CD8-positive, alpha-beta memory T cell (primary cell): ENCODE measurements around the gene SPATA33. TPM values are rescaled to one million over a fixed set of nuclear protein-coding genes. Genes with fewer than 3 reads are reported as not detected.
A peak's percentile ranks its signal among the peaks of the same experiment; 100 is the strongest.

ENCODE experiments used
- CTCF ChIA-PET: fragments of 350-600 bp; sonication (Branson Sonifier 250); formaldehyde crosslinking; loops from one replicate; lab custom pipeline; 2021; ENCODE audit warnings: antibody characterized with exemption; lab: Charles Lee
- POLR2A ChIA-PET: fragments of 350-600 bp; sonication (Branson Sonifier 250); formaldehyde crosslinking; loops from one replicate; lab custom pipeline; 2021; ENCODE audit warnings: antibody characterized with exemption; lab: Charles Lee
- DNase-seq, 5 donors: peaks; one replicate each; pipeline versions ENCODE4 v3.0.0 to v3.0.0-alpha.2; 2020 to 2022; ENCODE audit warnings: mixed read lengths in 1 of 5
- H3K27ac ChIP-seq: one replicate; pipeline ENCODE4 v1.7.0; 2013; ENCODE audit warnings: low read depth, mild to moderate bottlenecking, low read length, moderate library complexity
- H3K27me3 ChIP-seq: 2 replicates; pipeline ENCODE4 v1.7.0; 2013; ENCODE audit warnings: low read length, mild to moderate bottlenecking; ENCODE audit not compliant: insufficient read depth, poor library complexity, severe bottlenecking
- H3K36me3 ChIP-seq: 2 replicates; pipeline ENCODE4 v1.7.0; 2013; ENCODE audit warnings: mild to moderate bottlenecking, low read length, moderate library complexity; ENCODE audit not compliant: insufficient read depth
- H3K4me1 ChIP-seq: 2 replicates; pipeline ENCODE4 v1.7.0; 2013; ENCODE audit warnings: mild to moderate bottlenecking, low read length, moderate library complexity; ENCODE audit not compliant: insufficient read depth
- H3K4me3 ChIP-seq: 2 replicates; pipeline ENCODE4 v1.7.0; 2013; ENCODE audit warnings: mild to moderate bottlenecking, low read length
- H3K9me3 ChIP-seq: 2 replicates; pipeline ENCODE4 v1.7.0; 2013; ENCODE audit warnings: mild to moderate bottlenecking, low read length
- H3K27ac Mint-ChIP-seq, 8 donors: one replicate each; pipeline ENCODE4 v1.8.0; 2020 to 2021; ENCODE audit warnings: mixed read lengths in 8 of 8, mild to moderate bottlenecking in 6 of 8, inconsistent platforms in 3 of 8, moderate library complexity in 3 of 8
- H3K27me3 Mint-ChIP-seq, 2 donors: one replicate each; pipeline ENCODE4 v1.8.0; 2020 to 2021; ENCODE audit warnings: mixed read lengths in 2 of 2, mild to moderate bottlenecking in 1 of 2, moderate library complexity in 1 of 2
- H3K36me3 Mint-ChIP-seq, 3 donors: one replicate each; pipeline ENCODE4 v1.8.0; 2020 to 2021; ENCODE audit warnings: mixed read lengths in 3 of 3, inconsistent platforms in 1 of 3, mild to moderate bottlenecking in 1 of 3
- H3K4me1 Mint-ChIP-seq, 3 donors: one replicate each; pipeline ENCODE4 v1.8.0; 2020 to 2021; ENCODE audit warnings: mixed read lengths in 3 of 3, inconsistent platforms in 1 of 3, mild to moderate bottlenecking in 1 of 3
- H3K4me3 Mint-ChIP-seq, 7 donors: one replicate each; pipeline ENCODE4 v1.8.0; 2020 to 2021; ENCODE audit warnings: mixed read lengths in 7 of 7, mild to moderate bottlenecking in 6 of 7, moderate library complexity in 4 of 7, inconsistent platforms in 2 of 7
- H3K9me3 Mint-ChIP-seq, 5 donors: one replicate each; pipeline ENCODE4 v1.8.0; 2020 to 2022; ENCODE audit warnings: mixed read lengths in 5 of 5, mild to moderate bottlenecking in 3 of 5, moderate library complexity in 2 of 5, inconsistent platforms in 1 of 5
- polyA plus RNA-seq: library from polyadenylated mRNA; unstranded; fragments of 300-500 nt; fragmentation: Illumina TruSeq; gene quantifications from one replicate; pipeline ENCODE4 v1.2.3, GENCODE V29; 2021
- total RNA-seq, 2 experiments: library from RNA; stranded (reverse); gene quantifications; one replicate each; pipeline ENCODE4 v1.2.3, GENCODE V29; 2021

The SPATA33 gene
- total and polyA plus RNA-seq, 3 experiments from 2014 or later = 2.3 to 16.9 (median 16.9) TPM

GRCh38 chr16:89706518-89707260 lies 49.1 kb downstream of the SPATA33 start:
- Mint-ChIP-seq H3K9me3 (no peaks in the 10 kb centered on the region), H3K36me3 (no peaks in the 10 kb centered on the region), H3K27ac (peak overlapping the region in 1 of 8 donors; percentile 17), H3K4me3 (no peak overlapping the region), H3K4me1 (peaks cover 13 to 15% (median 15%) of the 10 kb centered on the region in 3 donors), H3K27me3 (no peaks in the 10 kb centered on the region)
- Histone ChIP-seq H3K27me3 (no peaks in the 10 kb centered on the region), H3K9me3 (no peaks in the 10 kb centered on the region), H3K4me1 (peaks cover 13% of the 10 kb centered on the region), H3K36me3 (no peaks in the 10 kb centered on the region), H3K4me3 (no peak overlapping the region), H3K27ac (no peak overlapping the region)
- DNase-seq = no peak
- POLR2A ChIA-PET = interaction anchor here (0.7 to 3.6 kb wide), 8 partner anchors 8 to 167 kb away, joined by 3 to 24 read pairs (median 4); partner anchors contain the start of gene TCF25
- CTCF ChIA-PET = interaction anchor here (1.0 to 17.8 kb wide), 25 partner anchors 9 to 204 kb away, joined by 3 to 323 read pairs (median 5); partner anchors contain the start of genes CDK10, FANCA, TCF25 and VPS9D1

- Mint-ChIP-seq H3K27ac (peak overlapping the region in 1 of 8 donors; percentile 61), H3K4me1 (peaks cover 6 to 16% (median 9%) of the 10 kb centered on the region in 3 donors), H3K36me3 (no peaks in the 10 kb centered on the region), H3K27me3 (no peaks in the 10 kb centered on the region), H3K9me3 (no peaks in the 10 kb centered on the region), H3K4me3 (peak overlapping the region in 1 of 7 donors; percentile 19)
- no peak overlapping the region for H3K27ac ChIP-seq
- ChIA-PET CTCF (interaction anchor here (1.1 to 17.8 kb wide), 7 partner anchors 8 to 240 kb away, joined by 3 to 323 read pairs (median 9); no protein-coding TSS in a partner anchor), POLR2A (interaction anchor here (1.2 to 3.6 kb wide), 2 partner anchors 10 to 17 kb away, joined by 3 to 24 read pairs; no protein-coding TSS in a partner anchor)
- H3K9me3 ChIP-seq = no peaks in the 10 kb centered on the region
- H3K27me3 ChIP-seq = no peaks in the 10 kb centered on the region
- H3K4me1 ChIP-seq = peaks cover 14% of the 10 kb centered on the region
- no peak for DNase-seq
- H3K4me3 ChIP-seq = no peak overlapping the region
- no peaks in the 10 kb centered on the region for H3K36me3 ChIP-seq
Observed at GRCh38 chr16:89707695-89708094, 50.1 kb downstream of the SPATA33 start.

GRCh38 chr16:89708481-89708931 lies 50.9 kb downstream of the SPATA33 start:
- H3K27ac ChIP-seq = no peak overlapping the region
- no peaks in the 10 kb centered on the region for H3K36me3 ChIP-seq
- H3K4me3 ChIP-seq = no peak overlapping the region
- Mint-ChIP-seq H3K4me1 (peaks cover 5 to 15% (median 6%) of the 10 kb centered on the region in 3 donors), H3K9me3 (no peaks in the 10 kb centered on the region), H3K36me3 (no peaks in the 10 kb centered on the region), H3K4me3 (no peak overlapping the region), H3K27me3 (no peaks in the 10 kb centered on the region), H3K27ac (no peak overlapping the region)
- no peaks in the 10 kb centered on the region for H3K27me3 ChIP-seq
- H3K4me1 ChIP-seq = peaks cover 15% of the 10 kb centered on the region
- ChIA-PET POLR2A (interaction anchor here (1.2 to 3.6 kb wide), 2 partner anchors 9 to 16 kb away, joined by 3 to 24 read pairs; no protein-coding TSS in a partner anchor), CTCF (interaction anchor here (1.2 to 17.8 kb wide), 6 partner anchors 9 to 239 kb away, joined by 4 to 323 read pairs (median 8); no protein-coding TSS in a partner anchor)
- no peak for DNase-seq
- H3K9me3 ChIP-seq = no peaks in the 10 kb centered on the region

GRCh38 chr16:89709166-89709565 lies 51.5 kb downstream of the SPATA33 start:
- H3K9me3 ChIP-seq = no peaks in the 10 kb centered on the region
- ChIA-PET CTCF (interaction anchor here (0.6 to 17.8 kb wide), 9 partner anchors 9 to 239 kb away, joined by 3 to 323 read pairs (median 6); no protein-coding TSS in a partner anchor), POLR2A (interaction anchor here (0.7 kb wide), 1 partner anchor 15 kb away, joined by 4 read pairs; no protein-coding TSS in a partner anchor)
- Mint-ChIP-seq H3K36me3 (no peaks in the 10 kb centered on the region), H3K27me3 (no peaks in the 10 kb centered on the region), H3K4me3 (no peak overlapping the region), H3K27ac (peak overlapping the region in 1 of 8 donors; percentile 74), H3K4me1 (peaks cover 5 to 15% (median 6%) of the 10 kb centered on the region in 3 donors), H3K9me3 (no peaks in the 10 kb centered on the region)
- no peaks in the 10 kb centered on the region for H3K27me3 ChIP-seq
- peaks cover 15% of the 10 kb centered on the region for H3K4me1 ChIP-seq
- no peak overlapping the region for H3K27ac ChIP-seq
- no peak for DNase-seq
- no peaks in the 10 kb centered on the region for H3K36me3 ChIP-seq
- no peak overlapping the region for H3K4me3 ChIP-seq

- DNase-seq = no peak
- POLR2A ChIA-PET = interaction anchor here (0.7 kb wide), 1 partner anchor 14 kb away, joined by 4 read pairs; no protein-coding TSS in a partner anchor
- Mint-ChIP-seq H3K27ac (peak overlapping the region in 3 of 8 donors; percentile 58 to 74 (median 74)), H3K9me3 (no peaks in the 10 kb centered on the region), H3K4me3 (peak overlapping the region in 4 of 7 donors; percentile 15 to 61 (median 33)), H3K36me3 (no peaks in the 10 kb centered on the region), H3K27me3 (no peaks in the 10 kb centered on the region), H3K4me1 (peaks cover 6 to 15% (median 10%) of the 10 kb centered on the region in 3 donors)
- no peaks in the 10 kb centered on the region for H3K9me3 ChIP-seq
- H3K27me3 ChIP-seq = no peaks in the 10 kb centered on the region
- H3K36me3 ChIP-seq = no peaks in the 10 kb centered on the region
- peaks cover 15% of the 10 kb centered on the region for H3K4me1 ChIP-seq
- CTCF ChIA-PET = interaction anchor here (0.6 to 17.8 kb wide), 8 partner anchors 9 to 200 kb away, joined by 3 to 323 read pairs (median 6); no protein-coding TSS in a partner anchor
- no peak overlapping the region for H3K4me3 ChIP-seq
- H3K27ac ChIP-seq = peak overlapping the region; percentile 33
Observed at GRCh38 chr16:89709716-89710432, 52.2 kb downstream of the SPATA33 start.

- H3K27ac ChIP-seq = no peak overlapping the region
- H3K36me3 Mint-ChIP-seq = no peaks in the 10 kb centered on the region
- H3K36me3 ChIP-seq = no peaks in the 10 kb centered on the region
- DNase-seq = no peak
- H3K9me3 Mint-ChIP-seq = no peaks in the 10 kb centered on the region
- H3K27me3 Mint-ChIP-seq = no peaks in the 10 kb centered on the region
- no peak overlapping the region for H3K27ac Mint-ChIP-seq
- H3K4me1 Mint-ChIP-seq = peaks cover 3 to 12% (median 10%) of the 10 kb centered on the region in 3 donors
- H3K4me1 ChIP-seq = peaks cover 14% of the 10 kb centered on the region
- H3K27me3 ChIP-seq = no peaks in the 10 kb centered on the region
- H3K4me3 Mint-ChIP-seq = no peak overlapping the region
- ChIA-PET CTCF (interaction anchor here (1.2 to 17.8 kb wide), 3 partner anchors 76 to 199 kb away, joined by 4 to 323 read pairs (median 120); no protein-coding TSS in a partner anchor), POLR2A (no interaction called here)
- H3K4me3 ChIP-seq = no peak overlapping the region
- no peaks in the 10 kb centered on the region for H3K9me3 ChIP-seq
Observed at GRCh38 chr16:89710709-89711564, 53.3 kb downstream of the SPATA33 start.
